Osteoblast (primary cell): ENCODE data around the gene STK35. TPM values are rescaled to one million over a fixed set of nuclear protein-coding genes. Genes with fewer than 3 reads are reported as not detected.

Source experiments
- DNase-seq: peaks from one replicate; pipeline ENCODE4 v3.0.0; 2011; ENCODE audit warnings: low spot score, mixed read lengths; ENCODE audit not compliant: insufficient read length; ENCODE audit errors: missing footprints
- H2AFZ ChIP-seq: 2 replicates; pipeline ENCODE4 v1.6.0; 2011; ENCODE audit warnings: mild to moderate bottlenecking, low read length
- H3K27ac ChIP-seq: 2 replicates; pipeline ENCODE4 v1.5.1; 2011; ENCODE audit warnings: mild to moderate bottlenecking, low read depth, low read length, moderate library complexity
- H3K27me3 ChIP-seq: 2 replicates; pipeline ENCODE4 v1.6.0; 2012; ENCODE audit warnings: mild to moderate bottlenecking, control low read depth, inconsistent platforms, low read length, moderate library complexity; ENCODE audit not compliant: insufficient read depth
- H3K36me3 ChIP-seq: 2 replicates; pipeline ENCODE4 v1.5.1; 2011; ENCODE audit warnings: mild to moderate bottlenecking, low read length, control low read depth, moderate library complexity; ENCODE audit not compliant: insufficient read depth
- H3K4me1 ChIP-seq: 2 replicates; pipeline ENCODE4 v1.5.1; 2011; ENCODE audit warnings: mild to moderate bottlenecking, low read length, control low read depth, moderate library complexity; ENCODE audit not compliant: insufficient read depth
- H3K4me2 ChIP-seq: 2 replicates; pipeline ENCODE4 v1.6.0; 2011; ENCODE audit warnings: mild to moderate bottlenecking, low read length; ENCODE audit not compliant: insufficient read depth
- H3K4me3 ChIP-seq: fragments of 200-600 bp; sonication (generic); 3 replicates; pipeline ENCODE4 v1.5.1; 2012; ENCODE audit warnings: mild to moderate bottlenecking, low read length, inconsistent platforms; ENCODE audit not compliant: insufficient read depth
- H3K79me2 ChIP-seq: 2 replicates; pipeline ENCODE4 v1.6.0; 2012; ENCODE audit warnings: mild to moderate bottlenecking, low read length, control low read depth, inconsistent platforms; ENCODE audit not compliant: insufficient read depth
- H3K9me3 ChIP-seq: 2 replicates; pipeline ENCODE4 v1.5.1; 2011; ENCODE audit warnings: low read depth, low read length, control low read depth
- H4K20me1 ChIP-seq: 2 replicates; pipeline ENCODE4 v1.6.0; 2012; ENCODE audit warnings: mild to moderate bottlenecking, low read length, control low read depth; ENCODE audit not compliant: insufficient read depth
- total RNA-seq: library from RNA; depleted of rRNA; stranded (reverse); fragments of >200 nt; gene quantifications from 2 replicates; pipeline ENCODE4 v1.2.3, GENCODE V29; 2012
- TF ChIP-seq, protein P1 (sequence below): IDR thresholded peaks from 2 replicates; pipeline ENCODE4 v1.5.1; 2011; ENCODE audit warnings: mild to moderate bottlenecking, low read depth, low read length, moderate library complexity; ENCODE audit errors: extremely low read depth

The STK35 gene
- total RNA-seq, 1 donor, result 21.4 TPM

DNA sequence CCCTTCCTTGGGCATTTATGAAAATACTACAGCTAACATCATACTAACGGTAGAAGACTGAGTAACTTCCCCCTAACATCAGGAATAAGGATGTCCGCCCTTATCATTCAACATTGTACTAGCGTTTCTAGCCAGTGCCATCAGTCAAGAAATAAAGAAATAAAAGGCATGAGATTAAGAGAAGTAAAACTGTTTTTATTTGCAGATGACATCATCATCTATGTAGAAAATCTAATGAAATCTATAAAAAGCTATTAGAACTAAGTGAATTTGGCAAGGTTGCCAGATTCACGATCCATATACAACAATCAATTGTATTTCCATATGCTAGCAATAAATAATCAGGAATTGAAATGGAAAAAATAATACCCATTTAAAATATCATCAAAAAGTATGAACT lies 54.6 kb downstream of the STK35 start:
- H2AFZ ChIP-seq, result no peak overlapping the region
- H3K27me3 ChIP-seq, result peaks cover 5% of the 10 kb centered on the region
- no peaks in the 10 kb centered on the region for H3K36me3 ChIP-seq
- no peak overlapping the region for H3K4me3 ChIP-seq
- no peak overlapping the region for H3K4me2 ChIP-seq
- H4K20me1 ChIP-seq, result no peaks in the 10 kb centered on the region
- peaks cover 7% of the 10 kb centered on the region for H3K4me1 ChIP-seq
- H3K9me3 ChIP-seq, result no peaks in the 10 kb centered on the region
- H3K79me2 ChIP-seq, result no peaks in the 10 kb centered on the region
- no peak for DNase-seq
- TF ChIP-seq, protein P1, sequence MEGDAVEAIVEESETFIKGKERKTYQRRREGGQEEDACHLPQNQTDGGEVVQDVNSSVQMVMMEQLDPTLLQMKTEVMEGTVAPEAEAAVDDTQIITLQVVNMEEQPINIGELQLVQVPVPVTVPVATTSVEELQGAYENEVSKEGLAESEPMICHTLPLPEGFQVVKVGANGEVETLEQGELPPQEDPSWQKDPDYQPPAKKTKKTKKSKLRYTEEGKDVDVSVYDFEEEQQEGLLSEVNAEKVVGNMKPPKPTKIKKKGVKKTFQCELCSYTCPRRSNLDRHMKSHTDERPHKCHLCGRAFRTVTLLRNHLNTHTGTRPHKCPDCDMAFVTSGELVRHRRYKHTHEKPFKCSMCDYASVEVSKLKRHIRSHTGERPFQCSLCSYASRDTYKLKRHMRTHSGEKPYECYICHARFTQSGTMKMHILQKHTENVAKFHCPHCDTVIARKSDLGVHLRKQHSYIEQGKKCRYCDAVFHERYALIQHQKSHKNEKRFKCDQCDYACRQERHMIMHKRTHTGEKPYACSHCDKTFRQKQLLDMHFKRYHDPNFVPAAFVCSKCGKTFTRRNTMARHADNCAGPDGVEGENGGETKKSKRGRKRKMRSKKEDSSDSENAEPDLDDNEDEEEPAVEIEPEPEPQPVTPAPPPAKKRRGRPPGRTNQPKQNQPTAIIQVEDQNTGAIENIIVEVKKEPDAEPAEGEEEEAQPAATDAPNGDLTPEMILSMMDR, result no peak
- no peak overlapping the region for H3K27ac ChIP-seq

DNA sequence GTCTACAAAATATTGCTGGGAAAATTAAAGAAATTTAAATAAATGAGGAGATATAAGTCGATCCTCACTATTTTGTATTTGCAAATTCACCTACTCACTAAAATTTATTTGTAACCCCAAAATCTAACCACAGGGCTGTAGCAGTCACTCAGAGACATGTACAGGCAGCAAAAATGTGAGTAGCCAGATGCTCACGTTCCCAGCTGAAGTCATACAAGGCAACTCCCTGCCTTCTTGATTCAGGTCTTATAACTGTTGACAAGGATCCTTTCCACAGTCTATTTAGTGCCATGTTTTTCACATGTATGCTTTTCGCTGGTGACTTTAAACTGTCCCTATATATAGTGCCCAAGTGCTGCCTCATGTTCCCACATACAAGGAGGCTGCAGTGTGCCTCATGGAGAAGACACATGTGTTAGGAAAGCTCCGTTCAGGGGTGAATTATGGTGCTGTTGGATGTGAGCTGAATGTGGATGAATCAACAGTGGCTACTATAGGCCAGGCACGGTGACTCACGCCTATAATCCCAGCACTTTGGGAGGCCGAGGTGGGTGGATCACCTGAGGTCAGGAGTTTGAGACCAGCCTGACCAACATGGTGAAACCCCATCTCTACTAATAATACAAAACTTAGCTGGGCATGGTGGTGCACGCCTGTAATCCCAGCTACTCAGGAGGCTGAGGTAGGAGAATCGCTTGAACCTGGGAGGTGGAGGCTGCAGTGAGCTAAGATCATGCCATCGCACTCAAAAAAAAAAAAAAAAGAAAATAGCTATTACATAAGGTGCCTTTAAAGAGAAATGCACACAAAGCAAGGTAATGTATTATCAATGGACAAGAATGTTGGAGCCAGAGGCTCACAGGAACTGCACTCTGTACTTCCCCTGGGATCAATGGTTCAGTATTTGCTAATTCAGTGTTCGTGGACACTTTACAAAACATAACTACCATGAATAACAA lies 55.3 kb downstream of the STK35 start:
- H3K4me1 ChIP-seq, result peaks cover 4% of the 10 kb centered on the region
- DNase-seq, result no peak
- H3K27ac ChIP-seq, result no peak overlapping the region
- H3K79me2 ChIP-seq, result no peaks in the 10 kb centered on the region
- TF ChIP-seq, protein P1, result no peak
- no peak overlapping the region for H2AFZ ChIP-seq
- H3K4me2 ChIP-seq, result no peak overlapping the region
- H3K9me3 ChIP-seq, result no peaks in the 10 kb centered on the region
- no peak overlapping the region for H3K4me3 ChIP-seq
- peaks cover 5% of the 10 kb centered on the region for H3K27me3 ChIP-seq
- no peaks in the 10 kb centered on the region for H3K36me3 ChIP-seq
- H4K20me1 ChIP-seq, result no peaks in the 10 kb centered on the region

DNA sequence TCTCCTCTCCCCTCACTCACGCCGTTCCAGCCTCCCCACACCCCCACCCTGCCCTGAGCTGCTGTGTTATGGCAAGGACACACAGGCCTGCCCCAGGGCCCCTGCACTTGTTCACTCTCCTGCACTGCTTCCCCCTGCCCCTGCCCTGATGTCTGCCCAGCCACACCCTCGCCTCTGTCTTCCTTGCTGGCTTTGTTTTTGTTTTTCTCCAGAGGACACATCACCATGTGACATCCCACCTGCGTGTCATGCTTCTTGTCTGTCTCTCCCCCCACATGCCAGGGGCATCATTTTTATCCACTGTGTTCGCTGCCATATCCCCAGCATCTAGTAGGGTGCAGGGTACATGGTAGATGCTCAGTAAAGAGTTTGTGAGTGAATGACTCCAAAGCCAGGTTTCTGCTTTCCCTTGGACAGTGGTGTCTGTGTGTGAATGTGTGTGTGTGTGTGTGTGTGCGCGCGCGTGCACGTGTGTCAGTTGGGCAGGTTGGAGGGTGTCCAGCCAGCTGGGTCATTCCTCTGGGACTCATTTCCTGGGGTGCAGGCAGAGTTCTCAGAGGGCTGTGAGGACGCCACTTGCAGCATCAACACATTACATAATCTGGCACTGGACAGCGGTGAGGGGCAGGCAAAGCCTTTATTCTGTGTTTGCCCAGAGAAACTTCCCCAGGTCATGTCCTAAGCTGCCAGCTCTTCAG lies 60.6 kb downstream of the STK35 start:
- Histone ChIP-seq H3K36me3 (no peaks in the 10 kb centered on the region), H3K9me3 (no peaks in the 10 kb centered on the region), H3K4me2 (no peak overlapping the region), H3K79me2 (no peaks in the 10 kb centered on the region), H4K20me1 (no peaks in the 10 kb centered on the region), H3K27me3 (peaks cover 17% of the 10 kb centered on the region), H3K4me3 (no peak overlapping the region), H3K4me1 (no peaks in the 10 kb centered on the region), H3K27ac (no peak overlapping the region), H2AFZ (no peak overlapping the region)
- TF ChIP-seq, protein P1, result no peak
- no peak for DNase-seq

DNA sequence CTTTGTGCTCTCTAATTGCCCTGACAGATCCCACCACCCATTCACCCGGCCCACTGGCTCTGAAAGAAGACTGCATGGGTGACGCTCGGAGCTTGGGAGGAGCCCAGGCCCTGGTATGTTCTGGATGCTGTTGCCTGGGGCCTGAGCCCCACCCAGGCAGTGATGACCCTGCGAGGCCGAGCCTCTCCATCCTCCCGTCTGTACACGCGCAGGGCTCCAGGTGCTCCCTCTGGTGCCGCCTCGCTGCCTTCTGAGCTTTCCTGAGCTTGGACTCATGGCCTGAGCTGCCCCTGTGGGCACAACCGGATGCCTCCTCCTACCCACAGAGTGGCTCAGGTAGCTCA lies 61.2 kb downstream of the STK35 start:
- no peak for DNase-seq
- H3K4me1 ChIP-seq, result no peaks in the 10 kb centered on the region
- TF ChIP-seq, protein P1, result no peak
- H3K36me3 ChIP-seq, result no peaks in the 10 kb centered on the region
- H4K20me1 ChIP-seq, result no peaks in the 10 kb centered on the region
- no peak overlapping the region for H3K27ac ChIP-seq
- H3K79me2 ChIP-seq, result no peaks in the 10 kb centered on the region
- H3K4me2 ChIP-seq, result no peak overlapping the region
- H2AFZ ChIP-seq, result no peak overlapping the region
- no peak overlapping the region for H3K4me3 ChIP-seq
- H3K27me3 ChIP-seq, result peaks cover 17% of the 10 kb centered on the region
- no peaks in the 10 kb centered on the region for H3K9me3 ChIP-seq
